ENCODE results near the gene PRIMPOL.

PRIMPOL gene

GRCh38 chr4:184628103-184628502 lies 21.4 kb upstream of the PRIMPOL start:
- H3K14ac ChIP-seq (ENCODE audit: low read length in 2 of 2): no peak overlapping the region
- H3K27ac ChIP-seq (ENCODE audit: low read length, poor library complexity, severe bottlenecking): peak overlapping the region; percentile 18
- no peak overlapping the region for H3K4me2 ChIP-seq (ENCODE audit: low read length, poor library complexity, severe bottlenecking)
- H3K18ac ChIP-seq (ENCODE audit: low read depth in 1 of 2, low read length in 2 of 2): no peak overlapping the region
- no peak overlapping the region for H3K9ac ChIP-seq (ENCODE audit: low read length)
- H2BK15ac ChIP-seq (ENCODE audit: low read depth, poor library complexity, severe bottlenecking): no peak overlapping the region
- no peak overlapping the region for H2BK12ac ChIP-seq (ENCODE audit: low read length in 2 of 2)
- no peak overlapping the region for H4K8ac ChIP-seq (ENCODE audit: low read length)
- H3K4me3 ChIP-seq (ENCODE audit: insufficient read depth in 1 of 2, low read depth in 1 of 2, low read length in 2 of 2): no peak overlapping the region
- H2AK5ac ChIP-seq (ENCODE audit: low read length, severe bottlenecking): peak overlapping the region; percentile 69
- no peak for DNase-seq
- H3K9me3 ChIP-seq (ENCODE audit: control insufficient read depth, low read length): no peaks in the 10 kb centered on the region
- H3K23ac ChIP-seq (ENCODE audit: low read length in 2 of 2): no peak overlapping the region
- H3K4me1 ChIP-seq (ENCODE audit: control insufficient read depth, insufficient read depth, low read depth, low read length): no peaks in the 10 kb centered on the region
- no peak overlapping the region for H4K91ac ChIP-seq (ENCODE audit: low read length)
- H3K4ac ChIP-seq (ENCODE audit: low read depth in 1 of 2, low read length in 2 of 2): no peak overlapping the region
- peaks cover 32 to 75% of the 10 kb centered on the region in 2 experiments for H3K36me3 ChIP-seq (ENCODE audit: control insufficient read depth in 1 of 2, insufficient read depth in 2 of 2, low read depth in 1 of 2, low read length in 2 of 2)
- H2AFZ ChIP-seq (ENCODE audit: low read depth, low read length): no peak overlapping the region
- peak overlapping the region; percentile 9 for H2BK5ac ChIP-seq (ENCODE audit: low read depth, low read length, poor library complexity, severe bottlenecking)
- H3K79me1 ChIP-seq (replicated peaks; ENCODE audit: low read length, poor library complexity, severe bottlenecking): peaks cover 5% of the 10 kb centered on the region
- H2BK120ac ChIP-seq (ENCODE audit: low read depth, low read length): no peak overlapping the region
- WGBS: 84% methylated on average over 4 of the region's 4 CpGs
- H3K27me3 ChIP-seq (ENCODE audit: control insufficient read depth in 1 of 2, insufficient read depth in 1 of 2, low read length in 2 of 2): no peaks in the 10 kb centered on the region

GRCh38 chr4:184632842-184633241 lies 16.7 kb upstream of the PRIMPOL start:
- Histone ChIP-seq H2BK15ac (ENCODE audit: low read depth, poor library complexity, severe bottlenecking) (no peak overlapping the region), H2BK12ac (ENCODE audit: low read length in 2 of 2) (no peak overlapping the region), H3K9ac (ENCODE audit: low read length) (no peak overlapping the region), H4K91ac (ENCODE audit: low read length) (no peak overlapping the region), H3K27ac (ENCODE audit: low read length, poor library complexity, severe bottlenecking) (no peak overlapping the region), H4K8ac (ENCODE audit: low read length) (no peak overlapping the region), H3K4ac (ENCODE audit: low read depth in 1 of 2, low read length in 2 of 2) (no peak overlapping the region), H2AFZ (ENCODE audit: low read depth, low read length) (no peak overlapping the region), H3K79me1 (replicated peaks; ENCODE audit: low read length, poor library complexity, severe bottlenecking) (peaks cover 10% of the 10 kb centered on the region), H3K27me3 (ENCODE audit: control insufficient read depth in 1 of 2, insufficient read depth in 1 of 2, low read length in 2 of 2) (no peaks in the 10 kb centered on the region), H2BK5ac (ENCODE audit: low read depth, low read length, poor library complexity, severe bottlenecking) (no peak overlapping the region), H3K9me3 (ENCODE audit: control insufficient read depth, low read length) (no peaks in the 10 kb centered on the region), H3K4me1 (ENCODE audit: control insufficient read depth, insufficient read depth, low read depth, low read length) (peaks cover 2% of the 10 kb centered on the region), H3K14ac (ENCODE audit: low read length in 2 of 2) (no peak overlapping the region), H2AK5ac (ENCODE audit: low read length, severe bottlenecking) (no peak overlapping the region), H2BK120ac (ENCODE audit: low read depth, low read length) (no peak overlapping the region), H3K4me3 (ENCODE audit: insufficient read depth in 1 of 2, low read depth in 1 of 2, low read length in 2 of 2) (no peak overlapping the region), H3K4me2 (ENCODE audit: low read length, poor library complexity, severe bottlenecking) (no peak overlapping the region), H3K18ac (ENCODE audit: low read depth in 1 of 2, low read length in 2 of 2) (no peak overlapping the region), H3K36me3 (ENCODE audit: control insufficient read depth in 1 of 2, insufficient read depth in 2 of 2, low read depth in 1 of 2, low read length in 2 of 2) (peaks cover 39 to 98% of the 10 kb centered on the region in 2 experiments), H3K23ac (ENCODE audit: low read length in 2 of 2) (no peak overlapping the region)
- DNase-seq: no peak
- 100% methylated on average over 1 of the region's 1 CpG for WGBS

GRCh38 chr4:184635381-184635780 lies 14.2 kb upstream of the PRIMPOL start:
- Histone ChIP-seq H3K27me3 (ENCODE audit: control insufficient read depth in 1 of 2, insufficient read depth in 1 of 2, low read length in 2 of 2) (no peaks in the 10 kb centered on the region), H3K4me2 (ENCODE audit: low read length, poor library complexity, severe bottlenecking) (no peak overlapping the region), H4K8ac (ENCODE audit: low read length) (no peak overlapping the region), H3K4me3 (ENCODE audit: insufficient read depth in 1 of 2, low read depth in 1 of 2, low read length in 2 of 2) (no peak overlapping the region), H4K91ac (ENCODE audit: low read length) (no peak overlapping the region), H3K18ac (ENCODE audit: low read depth in 1 of 2, low read length in 2 of 2) (no peak overlapping the region), H2BK120ac (ENCODE audit: low read depth, low read length) (no peak overlapping the region), H2BK12ac (ENCODE audit: low read length in 2 of 2) (no peak overlapping the region), H2BK15ac (ENCODE audit: low read depth, poor library complexity, severe bottlenecking) (no peak overlapping the region), H2BK5ac (ENCODE audit: low read depth, low read length, poor library complexity, severe bottlenecking) (no peak overlapping the region), H3K79me1 (replicated peaks; ENCODE audit: low read length, poor library complexity, severe bottlenecking) (peaks cover 9% of the 10 kb centered on the region), H3K14ac (ENCODE audit: low read length in 2 of 2) (no peak overlapping the region), H3K23ac (ENCODE audit: low read length in 2 of 2) (no peak overlapping the region), H2AK5ac (ENCODE audit: low read length, severe bottlenecking) (no peak overlapping the region), H3K36me3 (ENCODE audit: control insufficient read depth in 1 of 2, insufficient read depth in 2 of 2, low read depth in 1 of 2, low read length in 2 of 2) (peaks cover 30 to 89% of the 10 kb centered on the region in 2 experiments), H3K4me1 (ENCODE audit: control insufficient read depth, insufficient read depth, low read depth, low read length) (peaks cover 2% of the 10 kb centered on the region), H2AFZ (ENCODE audit: low read depth, low read length) (no peak overlapping the region), H3K27ac (ENCODE audit: low read length, poor library complexity, severe bottlenecking) (no peak overlapping the region), H3K9me3 (ENCODE audit: control insufficient read depth, low read length) (no peaks in the 10 kb centered on the region), H3K9ac (ENCODE audit: low read length) (no peak overlapping the region), H3K4ac (ENCODE audit: low read depth in 1 of 2, low read length in 2 of 2) (no peak overlapping the region)
- no CpG with 5 or more reads among the region's 3 CpGs for WGBS
- no peak for DNase-seq

- Histone ChIP-seq H3K36me3 (ENCODE audit: control insufficient read depth in 1 of 2, insufficient read depth in 2 of 2, low read depth in 1 of 2, low read length in 2 of 2) (peaks cover 23 to 88% of the 10 kb centered on the region in 2 experiments), H3K9ac (ENCODE audit: low read length) (no peak overlapping the region), H4K8ac (ENCODE audit: low read length) (no peak overlapping the region), H2AK5ac (ENCODE audit: low read length, severe bottlenecking) (no peak overlapping the region), H3K4ac (ENCODE audit: low read depth in 1 of 2, low read length in 2 of 2) (no peak overlapping the region), H3K79me1 (replicated peaks; ENCODE audit: low read length, poor library complexity, severe bottlenecking) (peaks cover 9% of the 10 kb centered on the region), H3K14ac (ENCODE audit: low read length in 2 of 2) (no peak overlapping the region), H3K18ac (ENCODE audit: low read depth in 1 of 2, low read length in 2 of 2) (no peak overlapping the region), H2BK120ac (ENCODE audit: low read depth, low read length) (no peak overlapping the region), H2BK5ac (ENCODE audit: low read depth, low read length, poor library complexity, severe bottlenecking) (no peak overlapping the region), H2AFZ (ENCODE audit: low read depth, low read length) (no peak overlapping the region), H3K4me3 (ENCODE audit: insufficient read depth in 1 of 2, low read depth in 1 of 2, low read length in 2 of 2) (no peak overlapping the region), H3K27me3 (ENCODE audit: control insufficient read depth in 1 of 2, insufficient read depth in 1 of 2, low read length in 2 of 2) (no peaks in the 10 kb centered on the region), H3K27ac (ENCODE audit: low read length, poor library complexity, severe bottlenecking) (peak overlapping the region; percentile 13), H2BK12ac (ENCODE audit: low read length in 2 of 2) (no peak overlapping the region), H3K4me2 (ENCODE audit: low read length, poor library complexity, severe bottlenecking) (no peak overlapping the region), H3K23ac (ENCODE audit: low read length in 2 of 2) (no peak overlapping the region), H4K91ac (ENCODE audit: low read length) (no peak overlapping the region), H3K9me3 (ENCODE audit: control insufficient read depth, low read length) (no peaks in the 10 kb centered on the region), H2BK15ac (ENCODE audit: low read depth, poor library complexity, severe bottlenecking) (no peak overlapping the region), H3K4me1 (ENCODE audit: control insufficient read depth, insufficient read depth, low read depth, low read length) (peaks cover 2% of the 10 kb centered on the region)
- WGBS: 98% methylated on average over 4 of the region's 4 CpGs
- DNase-seq: no peak
Observed at GRCh38 chr4:184636144-184636543, 13.4 kb upstream of the PRIMPOL start.

All from mesenchymal stem cell (in vitro differentiated cells and primary cell).